C4-2B (cell line): ENCODE results near the gene ACTRT3.

ENCODE experiments used
- CTCF ChIP-seq: fragments of 450-650 bp; conservative IDR thresholded peaks from 2 replicates; pipeline ENCODE4 v1.5.1; 2017; ENCODE audit warnings: mild to moderate bottlenecking
- ZFX ChIP-seq: fragments of 450-650 bp; IDR thresholded peaks from 2 replicates; pipeline ENCODE4 v1.6.1; 2017

GRCh38 chr3:169754711-169755110 lies 14.7 kb downstream of the ACTRT3 start:
- TF ChIP-seq CTCF (no peak), ZFX (no peak)
